ENCODE results near the gene ALPK3. TPM values are rescaled to one million over a fixed set of nuclear protein-coding genes. Genes with fewer than 3 reads are reported as not detected.
"Not testable (repeated sequence)": the region's sequence is repeated elsewhere in the genome, so short reads cannot be mapped to it uniquely, and the experiment has no call there.

Gene ALPK3
- polyA plus RNA-seq, 1 experiment: 0.06 TPM

GRCh38 chr15:84840255-84840654 lies 23.1 kb downstream of the ALPK3 start:
- DNase-seq (ENCODE audit: low read depth): no peak
- TF ChIP-seq CTCF (IDR thresholded peaks at IDR 0.05; ENCODE audit: insufficient read depth, low read depth, low read length): no peak
- Histone ChIP-seq H3K36me3 (ENCODE audit: control insufficient read depth, insufficient read depth, low read length) (no peaks in the 10 kb centered on the region), H3K4me3 (ENCODE audit: low read depth, low read length) (no peak overlapping the region), H3K27me3 (ENCODE audit: control insufficient read depth, insufficient read depth, low read length) (peaks cover 4% of the 10 kb centered on the region; the same call in 1 of the 2 replicates)
- POLR2A ChIA-PET: no interaction called here
- CTCF ChIA-PET: interaction anchor here (1.0 to 1.6 kb wide), 2 partner anchors 37 to 88 kb away, joined by 5 to 10 read pairs; no protein-coding TSS in a partner anchor

- peak; percentile 19 for DNase-seq (ENCODE audit: low read depth)
- no peak for TF ChIP-seq CTCF (IDR thresholded peaks at IDR 0.05; ENCODE audit: insufficient read depth, low read depth, low read length)
- H3K36me3 ChIP-seq (ENCODE audit: control insufficient read depth, insufficient read depth, low read length): no peaks in the 10 kb centered on the region
- POLR2A ChIA-PET: no interaction called here
- H3K4me3 ChIP-seq (ENCODE audit: low read depth, low read length): no peak overlapping the region
- CTCF ChIA-PET: interaction anchor here (0.6 to 1.6 kb wide), 5 partner anchors 36 to 114 kb away, joined by 3 to 10 read pairs (median 4); no protein-coding TSS in a partner anchor
- H3K27me3 ChIP-seq (ENCODE audit: control insufficient read depth, insufficient read depth, low read length): peaks cover 4% of the 10 kb centered on the region; the same call in 1 of the 2 replicates
Observed at GRCh38 chr15:84840741-84841429, 23.7 kb downstream of the ALPK3 start.

GRCh38 chr15:84842781-84843180 lies 25.6 kb downstream of the ALPK3 start:
- DNase-seq (ENCODE audit: low read depth): no peak
- no peak overlapping the region for H3K4me3 ChIP-seq (ENCODE audit: low read depth, low read length)
- CTCF ChIA-PET: interaction anchor here (0.5 to 1.6 kb wide), 3 partner anchors 11 to 221 kb away, joined by 3 to 4 read pairs (median 3); no protein-coding TSS in a partner anchor
- POLR2A ChIA-PET: no interaction called here
- H3K27me3 ChIP-seq (ENCODE audit: control insufficient read depth, insufficient read depth, low read length): peaks cover 1% of the 10 kb centered on the region; the same call in 1 of the 2 replicates
- TF ChIP-seq CTCF (IDR thresholded peaks at IDR 0.05; ENCODE audit: insufficient read depth, low read depth, low read length): no peak
- no peaks in the 10 kb centered on the region for H3K36me3 ChIP-seq (ENCODE audit: control insufficient read depth, insufficient read depth, low read length)

GRCh38 chr15:84844964-84845363 lies 27.8 kb downstream of the ALPK3 start:
- Histone ChIP-seq H3K27me3 (ENCODE audit: control insufficient read depth, insufficient read depth, low read length) (peaks cover 1% of the 10 kb centered on the region; the same call in 1 of the 2 replicates), H3K36me3 (ENCODE audit: control insufficient read depth, insufficient read depth, low read length) (no peaks in the 10 kb centered on the region), H3K4me3 (ENCODE audit: low read depth, low read length) (no peak overlapping the region)
- no peak for TF ChIP-seq CTCF (IDR thresholded peaks at IDR 0.05; ENCODE audit: insufficient read depth, low read depth, low read length)
- DNase-seq (ENCODE audit: low read depth): no peak
- ChIA-PET POLR2A (no interaction called here), CTCF (interaction anchor here (0.6 to 2.8 kb wide), 15 partner anchors 9 to 1478 kb away, joined by 3 to 25 read pairs (median 3); no protein-coding TSS in a partner anchor)

GRCh38 chr15:84845631-84846030 lies 28.5 kb downstream of the ALPK3 start:
- H3K27me3 ChIP-seq (ENCODE audit: control insufficient read depth, insufficient read depth, low read length); DNase-seq (ENCODE audit: low read depth); H3K4me3 ChIP-seq (ENCODE audit: low read depth, low read length); H3K36me3 ChIP-seq (ENCODE audit: control insufficient read depth, insufficient read depth, low read length); POLR2A ChIA-PET: not testable (repeated sequence)
- CTCF ChIA-PET: interaction anchor here (0.6 to 2.8 kb wide), 14 partner anchors 9 to 292 kb away, joined by 3 to 25 read pairs (median 3); no protein-coding TSS in a partner anchor
- TF ChIP-seq CTCF (IDR thresholded peaks at IDR 0.05; ENCODE audit: insufficient read depth, low read depth, low read length): peak; percentile 66
